ENCODE measurements around the gene EDDM13. TPM values are rescaled to one million over a fixed set of nuclear protein-coding genes. Genes with fewer than 3 reads are reported as not detected.
A peak's percentile ranks its signal among the peaks of the same experiment; 100 is the strongest.
"Not testable (repeated sequence)": the region's sequence is repeated elsewhere in the genome, so short reads cannot be mapped to it uniquely, and the experiment has no call there.

EDDM13 gene, protein sequence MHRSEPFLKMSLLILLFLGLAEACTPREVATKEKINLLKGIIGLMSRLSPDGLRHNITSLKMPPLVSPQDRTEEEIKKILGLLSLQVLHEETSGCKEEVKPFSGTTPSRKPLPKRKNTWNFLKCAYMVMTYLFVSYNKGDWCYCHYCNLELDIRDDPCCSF
- not detected for polyA plus RNA-seq (2012; ENCODE audit: low read depth, missing spikeins)

DNA sequence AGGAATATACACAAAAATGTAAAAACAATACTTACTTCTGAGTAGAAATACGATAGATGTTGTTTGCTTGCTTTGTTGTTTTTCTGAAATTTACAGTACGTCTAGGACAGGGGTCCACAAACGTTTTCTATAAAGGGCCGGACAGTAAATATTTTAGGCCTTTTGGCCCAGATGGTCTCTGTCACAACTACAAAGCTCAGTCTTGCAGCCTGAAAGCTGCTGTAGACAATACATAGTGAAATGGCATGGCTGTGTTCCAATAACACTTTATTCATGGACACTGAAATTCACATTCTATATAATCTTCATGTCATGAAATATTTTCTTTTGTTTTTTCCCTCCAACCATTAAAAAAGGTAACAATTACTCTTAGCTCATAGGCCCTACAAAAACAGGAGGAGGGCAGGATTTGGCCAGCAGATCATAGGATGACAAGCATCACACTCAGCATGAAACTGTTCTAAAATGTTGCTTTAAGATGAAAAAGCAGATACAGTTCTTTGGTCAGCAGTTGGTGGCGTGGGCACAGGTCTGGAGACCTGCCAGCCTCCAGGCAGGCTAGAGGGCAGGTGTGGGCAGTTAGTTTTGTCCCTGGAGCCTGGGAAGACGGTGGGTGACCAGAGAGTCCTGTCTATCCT lies at the start of gene EDDM13:
EDDM13 (plus strand) TSS at position 588 of the 638 bp plus-strand sequence. CDS start 87 bp downstream, outside the sequence.
- no peak for DNase-seq (ENCODE audit: insufficient read length, low spot score)
- TF ChIP-seq SPI1 (IDR thresholded peaks at IDR 0.05; ENCODE audit: low read depth, low read length), result no peak
- TF ChIP-seq POLR2AphosphoS5 (IDR thresholded peaks at IDR 0.05; ENCODE audit: low read depth, low read length), result no peak
- no peak for TF ChIP-seq PAX5 (IDR thresholded peaks at IDR 0.05; ENCODE audit: insufficient read depth, low read length, severe bottlenecking)
- no peak for TF ChIP-seq TAF1 (IDR thresholded peaks at IDR 0.05; ENCODE audit: low read depth, low read length)
- TF ChIP-seq POU2F2 (IDR thresholded peaks at IDR 0.05; ENCODE audit: low read depth, low read length), result no peak
- TF ChIP-seq POLR2A (IDR thresholded peaks at IDR 0.05; ENCODE audit: low read depth, low read length), result no peak
- FAIRE-seq, result no peak

DNA sequence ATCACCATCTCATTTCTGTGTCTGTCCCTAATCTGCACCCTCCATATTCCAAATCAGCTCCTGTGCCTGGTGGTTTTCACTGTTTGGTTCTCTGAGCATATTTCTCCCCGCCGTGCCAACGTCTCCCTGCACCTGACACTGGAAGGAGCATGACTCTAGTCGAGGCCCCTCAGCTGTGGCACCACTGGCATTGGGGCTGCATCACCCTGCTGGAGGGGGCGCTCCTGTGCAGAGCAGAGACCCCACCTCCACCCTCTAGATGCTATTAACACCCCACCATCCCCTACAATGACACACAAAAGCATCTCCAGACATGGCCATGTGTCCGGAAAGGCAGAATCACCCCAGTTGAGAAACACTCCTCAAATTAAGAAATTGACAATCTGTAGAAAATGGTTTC lies 49.6 kb upstream of the EDDM13 start:
- no peak for TF ChIP-seq SPI1 (IDR thresholded peaks at IDR 0.05; ENCODE audit: low read depth, low read length)
- DNase-seq (ENCODE audit: insufficient read length, low spot score), result no peak
- no peak for FAIRE-seq

DNA sequence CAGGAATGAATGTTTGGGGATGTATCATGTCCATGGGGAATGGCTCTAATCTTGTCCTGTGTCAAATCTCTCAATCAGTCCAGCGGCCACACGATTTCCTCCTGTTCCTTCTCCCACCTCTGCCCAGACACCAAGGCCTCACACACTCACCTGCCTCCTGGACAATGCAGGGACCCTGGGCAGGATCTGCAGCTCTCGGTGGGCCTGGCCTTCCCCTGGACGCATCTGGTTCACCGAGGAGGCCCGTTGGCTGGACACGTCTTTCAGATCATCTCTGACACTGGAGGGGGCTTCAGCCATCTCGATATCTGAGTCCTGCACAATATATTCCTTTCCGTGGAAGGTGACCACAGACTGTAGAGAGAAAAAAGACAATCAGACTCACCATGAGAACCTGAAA lies 49.1 kb upstream of the EDDM13 start:
- no peak for FAIRE-seq
- TF ChIP-seq POLR2AphosphoS5 (IDR thresholded peaks at IDR 0.05; ENCODE audit: low read depth, low read length), result no peak
- no peak for TF ChIP-seq SPI1 (IDR thresholded peaks at IDR 0.05; ENCODE audit: low read depth, low read length)

DNA sequence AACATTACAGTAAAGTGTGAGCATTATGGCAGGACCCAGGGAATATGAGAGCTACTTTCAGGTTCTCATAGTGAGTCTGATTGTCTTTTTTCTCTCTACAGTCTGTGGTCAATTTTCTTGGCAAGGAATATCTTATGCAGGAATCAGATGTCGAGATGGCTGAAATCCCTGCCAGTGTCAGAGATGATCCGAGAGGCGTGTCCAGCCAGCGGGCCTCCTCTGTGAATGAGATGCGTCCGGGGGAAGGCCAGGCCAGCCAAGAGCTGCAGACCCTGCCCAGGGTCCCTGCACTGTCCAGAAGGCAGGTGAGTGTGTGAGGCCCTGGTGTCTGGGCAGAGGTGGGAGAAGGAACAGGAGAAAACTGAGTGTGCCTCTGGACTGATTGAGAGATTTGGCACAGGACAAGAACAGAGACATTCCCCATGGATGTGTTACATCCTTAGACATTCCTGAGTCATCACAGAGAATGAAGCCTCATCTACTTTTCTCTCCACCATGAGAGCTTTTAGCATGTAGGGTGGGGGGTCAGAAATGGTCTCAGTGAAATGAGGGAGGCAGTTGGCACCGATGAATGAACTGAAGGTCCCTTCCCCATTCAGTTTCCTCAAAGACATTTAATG lies 27.3 kb upstream of the EDDM13 start:
- no peak for DNase-seq (ENCODE audit: insufficient read length, low spot score)

More for the DNA sequence above, 49.1 kb upstream of the EDDM13 start:
- DNase-seq (ENCODE audit: insufficient read length, low spot score), result no peak

DNA sequence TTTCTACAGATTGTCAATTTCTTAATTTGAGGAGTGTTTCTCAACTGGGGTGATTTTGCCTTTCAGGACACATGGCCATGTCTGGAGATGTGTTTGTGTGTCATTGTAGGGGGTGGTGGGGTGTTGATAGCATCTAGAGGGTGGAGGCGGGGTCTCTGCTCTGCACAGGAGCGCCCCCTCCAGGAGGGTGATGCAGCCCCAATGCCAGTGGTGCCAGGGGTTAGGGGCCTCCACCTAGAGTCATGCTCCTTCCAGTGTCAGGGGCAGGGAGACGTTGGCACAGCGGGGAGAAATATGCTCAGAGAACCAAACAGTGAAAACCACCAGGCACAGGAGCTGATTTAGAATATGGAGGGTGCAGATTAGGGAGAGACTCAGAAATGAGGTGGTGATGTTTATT lies 26.8 kb upstream of the EDDM13 start:
- DNase-seq (ENCODE audit: insufficient read length, low spot score); FAIRE-seq: not testable (repeated sequence)

More for the DNA sequence above, 27.3 kb upstream of the EDDM13 start:
- TF ChIP-seq PAX5 (IDR thresholded peaks at IDR 0.05; ENCODE audit: insufficient read depth, low read length, severe bottlenecking) (no peak), POLR2A (IDR thresholded peaks at IDR 0.05; ENCODE audit: low read depth, low read length) (no peak), POLR2AphosphoS5 (IDR thresholded peaks at IDR 0.05; ENCODE audit: low read depth, low read length) (no peak), TAF1 (IDR thresholded peaks at IDR 0.05; ENCODE audit: low read depth, low read length) (no peak), POU2F2 (IDR thresholded peaks at IDR 0.05; ENCODE audit: low read depth, low read length) (no peak), SPI1 (IDR thresholded peaks at IDR 0.05; ENCODE audit: low read depth, low read length) (no peak)
- FAIRE-seq, result no peak

DNA sequence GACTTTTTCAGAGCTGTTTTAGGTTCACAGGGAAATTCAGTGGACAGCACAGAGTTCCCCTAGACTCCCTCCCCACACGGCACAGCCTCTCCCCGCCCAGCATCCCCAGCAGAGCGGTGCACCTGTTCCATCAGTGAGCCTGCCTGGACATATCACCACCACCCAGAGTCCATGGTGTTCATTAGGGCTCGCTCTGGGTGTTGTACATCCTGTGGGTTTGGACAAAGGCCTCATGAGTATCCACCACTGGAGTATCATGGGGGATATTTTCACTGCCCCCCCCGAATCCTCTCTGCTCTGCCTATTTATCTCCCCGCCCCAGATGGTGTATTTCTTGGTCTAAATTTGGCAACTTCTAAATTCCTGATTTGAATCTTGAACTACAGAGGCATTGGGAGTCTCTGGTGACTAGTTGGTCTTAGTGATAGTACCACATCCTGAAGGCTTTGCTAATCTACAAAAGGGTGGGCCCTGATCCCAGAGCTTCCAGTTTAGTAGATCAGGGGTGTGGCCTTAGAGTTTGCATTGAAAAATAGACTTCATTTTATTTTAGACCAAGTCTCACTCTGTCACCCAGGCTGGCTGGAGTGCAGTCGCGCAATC lies 23.7 kb upstream of the EDDM13 start:
- not testable (repeated sequence) for DNase-seq (ENCODE audit: insufficient read length, low spot score); FAIRE-seq

DNA sequence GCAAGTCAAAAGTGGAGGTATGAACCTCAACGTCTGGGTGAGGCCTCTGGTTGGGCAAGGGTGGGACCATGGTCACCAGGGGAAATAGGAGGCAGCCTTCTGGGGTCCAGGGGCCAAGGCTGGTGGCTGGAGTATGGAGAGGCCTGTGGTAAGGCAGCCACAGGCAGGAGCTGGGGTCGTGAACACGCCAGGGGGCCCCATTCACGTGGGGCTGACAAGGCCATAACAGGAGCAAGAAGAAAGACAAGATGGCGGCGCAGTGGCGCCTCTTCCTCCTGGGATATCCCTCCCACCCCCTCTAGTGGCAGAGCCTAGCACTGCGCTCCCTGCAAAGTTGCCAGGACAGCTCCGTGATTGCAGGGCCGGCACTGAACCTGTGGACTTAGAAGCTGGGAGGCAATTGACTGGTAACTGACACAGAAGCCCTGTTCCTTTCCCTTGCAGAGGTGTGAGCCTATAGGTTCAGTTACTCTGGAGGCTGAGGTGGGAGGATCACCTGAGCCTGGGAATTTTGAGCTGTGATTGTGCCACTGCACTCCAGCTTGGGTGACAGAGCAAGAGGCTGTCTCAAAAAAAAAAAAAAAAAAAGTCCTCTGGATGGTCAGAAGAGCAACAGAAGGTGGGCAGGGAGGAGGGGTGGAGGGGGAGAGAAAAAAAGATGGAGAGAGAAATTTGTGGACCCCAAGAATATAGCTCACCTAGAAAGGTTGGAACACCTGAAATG lies 19.7 kb upstream of the EDDM13 start:
- FAIRE-seq (no peak), DNase-seq (ENCODE audit: insufficient read length, low spot score) (peak; percentile 43)

DNA sequence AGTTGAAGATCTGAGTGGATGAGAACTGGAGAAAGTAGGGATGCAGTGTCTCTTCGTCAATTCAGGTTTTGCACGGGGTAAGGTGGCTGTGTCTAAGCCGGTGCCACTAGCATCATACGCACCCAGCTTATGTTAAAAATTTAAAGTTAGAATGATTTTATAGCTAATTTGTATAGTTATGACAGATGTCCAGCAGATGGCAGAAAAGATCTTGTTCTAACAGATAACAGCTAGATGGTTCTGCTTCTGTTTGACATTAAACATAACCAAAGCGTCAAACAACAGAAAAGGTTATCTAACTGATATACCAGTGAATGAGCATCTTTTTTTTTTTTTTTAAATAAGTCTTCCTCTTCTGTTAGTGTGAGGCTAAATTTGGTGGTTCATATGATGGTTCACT lies 18.8 kb upstream of the EDDM13 start:
- TF ChIP-seq POU2F2 (IDR thresholded peaks at IDR 0.05; ENCODE audit: low read depth, low read length) (no peak), POLR2A (IDR thresholded peaks at IDR 0.05; ENCODE audit: low read depth, low read length) (no peak), SPI1 (IDR thresholded peaks at IDR 0.05; ENCODE audit: low read depth, low read length) (no peak), PAX5 (IDR thresholded peaks at IDR 0.05; ENCODE audit: insufficient read depth, low read length, severe bottlenecking) (no peak), TAF1 (IDR thresholded peaks at IDR 0.05; ENCODE audit: low read depth, low read length) (no peak), POLR2AphosphoS5 (IDR thresholded peaks at IDR 0.05; ENCODE audit: low read depth, low read length) (no peak)
- no peak for FAIRE-seq
- DNase-seq (ENCODE audit: insufficient read length, low spot score), result peak; percentile 20

More for the DNA sequence above, 19.7 kb upstream of the EDDM13 start:
- TF ChIP-seq POLR2AphosphoS5 (IDR thresholded peaks at IDR 0.05; ENCODE audit: low read depth, low read length) (no peak), SPI1 (IDR thresholded peaks at IDR 0.05; ENCODE audit: low read depth, low read length) (no peak), POU2F2 (IDR thresholded peaks at IDR 0.05; ENCODE audit: low read depth, low read length) (no peak), TAF1 (IDR thresholded peaks at IDR 0.05; ENCODE audit: low read depth, low read length) (no peak), POLR2A (IDR thresholded peaks at IDR 0.05; ENCODE audit: low read depth, low read length) (no peak), PAX5 (IDR thresholded peaks at IDR 0.05; ENCODE audit: insufficient read depth, low read length, severe bottlenecking) (no peak)

DNA sequence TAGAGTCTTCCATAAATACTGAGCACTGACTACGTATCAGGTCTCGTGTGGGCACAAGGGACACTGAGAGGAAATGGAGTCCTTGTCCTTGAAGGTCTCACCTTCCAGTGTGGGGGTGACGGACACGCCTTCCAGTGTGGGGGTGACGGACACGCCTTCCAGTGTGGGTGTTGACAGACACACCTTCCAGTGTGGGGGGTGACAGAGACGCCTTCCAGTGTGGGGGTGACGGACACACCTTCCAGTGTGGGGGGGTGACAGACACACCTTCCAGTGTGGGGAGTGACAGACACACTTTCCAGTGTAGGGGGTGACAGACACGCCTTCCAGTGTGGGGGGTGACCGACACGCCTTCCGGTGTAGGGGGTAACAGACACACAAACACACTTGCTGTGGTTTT lies 14.3 kb upstream of the EDDM13 start:
- no peak for DNase-seq (ENCODE audit: insufficient read length, low spot score)
- no peak for TF ChIP-seq POLR2AphosphoS5 (IDR thresholded peaks at IDR 0.05; ENCODE audit: low read depth, low read length)
- TF ChIP-seq TAF1 (IDR thresholded peaks at IDR 0.05; ENCODE audit: low read depth, low read length), result no peak
- no peak for TF ChIP-seq POLR2A (IDR thresholded peaks at IDR 0.05; ENCODE audit: low read depth, low read length)
- TF ChIP-seq POU2F2 (IDR thresholded peaks at IDR 0.05; ENCODE audit: low read depth, low read length), result no peak
- no peak for TF ChIP-seq PAX5 (IDR thresholded peaks at IDR 0.05; ENCODE audit: insufficient read depth, low read length, severe bottlenecking)
- TF ChIP-seq SPI1 (IDR thresholded peaks at IDR 0.05; ENCODE audit: low read depth, low read length), result no peak
- FAIRE-seq, result no peak

DNA sequence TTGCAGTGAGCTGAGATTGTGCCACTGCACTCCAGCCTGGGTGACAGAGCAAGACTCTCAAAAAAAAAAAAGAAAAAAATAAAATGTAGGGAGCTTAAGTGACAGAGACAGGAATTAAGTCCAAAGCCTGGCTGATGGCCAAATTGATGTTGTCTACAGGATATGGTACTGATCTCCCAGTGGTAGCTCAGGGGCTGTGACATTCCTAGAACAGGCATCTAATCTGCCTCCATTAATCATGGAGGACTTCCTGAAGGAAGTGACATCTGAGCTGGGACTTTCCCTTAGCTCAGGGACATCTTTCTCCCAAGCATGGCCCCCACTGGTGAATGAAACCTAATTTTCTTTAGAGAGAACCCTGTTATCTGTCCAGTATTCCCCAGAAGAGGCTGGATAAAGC lies 11.4 kb upstream of the EDDM13 start:
- DNase-seq (ENCODE audit: insufficient read length, low spot score) (no peak), FAIRE-seq (no peak)
- TF ChIP-seq POLR2AphosphoS5 (IDR thresholded peaks at IDR 0.05; ENCODE audit: low read depth, low read length), result no peak
- TF ChIP-seq TAF1 (IDR thresholded peaks at IDR 0.05; ENCODE audit: low read depth, low read length), result no peak
- no peak for TF ChIP-seq SPI1 (IDR thresholded peaks at IDR 0.05; ENCODE audit: low read depth, low read length)
- no peak for TF ChIP-seq POU2F2 (IDR thresholded peaks at IDR 0.05; ENCODE audit: low read depth, low read length)
- no peak for TF ChIP-seq PAX5 (IDR thresholded peaks at IDR 0.05; ENCODE audit: insufficient read depth, low read length, severe bottlenecking)
- TF ChIP-seq POLR2A (IDR thresholded peaks at IDR 0.05; ENCODE audit: low read depth, low read length), result no peak

DNA sequence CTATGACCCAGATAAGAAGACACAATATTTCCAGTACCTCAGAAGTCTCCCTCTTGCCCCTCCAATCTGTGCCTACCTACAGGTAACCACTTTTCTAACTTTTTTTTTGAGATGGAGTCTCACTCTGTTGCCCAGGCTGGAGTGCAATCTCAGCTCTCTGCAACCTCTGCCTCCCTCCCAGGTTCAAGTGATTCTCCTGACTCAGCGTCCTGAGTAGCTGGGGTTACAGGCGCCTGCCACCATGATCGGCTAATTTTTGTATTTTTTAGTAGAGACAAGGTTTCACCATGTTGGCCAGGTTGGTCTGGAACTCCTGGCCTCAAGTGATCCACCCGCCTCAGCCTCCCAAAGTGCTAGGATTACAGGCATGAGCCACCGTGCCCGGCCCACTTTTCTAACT lies 10.6 kb upstream of the EDDM13 start:
- FAIRE-seq; DNase-seq (ENCODE audit: insufficient read length, low spot score): not testable (repeated sequence)

All from GM12891 (cell line).